ENCODE measurements around the gene ABCD3.

GRCh38 chr1:94417978-94418663 is at the start of gene ABCD3:
- peak; percentile 82 for TF ChIP-seq POLR2A (IDR thresholded peaks at IDR 0.05; ENCODE audit: low read length)
- no peak for TF ChIP-seq GATA1 (IDR thresholded peaks at IDR 0.05; ENCODE audit: low read depth, low read length)
